Retina (tissue), 1 donor: ENCODE data around the gene C19orf44.
"Not testable (repeated sequence)": the region's sequence is repeated elsewhere in the genome, so short reads cannot be mapped to it uniquely, and the experiment has no call there.

Source experiments
- DNase-seq: peaks from one replicate; pipeline ENCODE4 v3.0.0-alpha.2; 2016

Gene C19orf44

DNA sequence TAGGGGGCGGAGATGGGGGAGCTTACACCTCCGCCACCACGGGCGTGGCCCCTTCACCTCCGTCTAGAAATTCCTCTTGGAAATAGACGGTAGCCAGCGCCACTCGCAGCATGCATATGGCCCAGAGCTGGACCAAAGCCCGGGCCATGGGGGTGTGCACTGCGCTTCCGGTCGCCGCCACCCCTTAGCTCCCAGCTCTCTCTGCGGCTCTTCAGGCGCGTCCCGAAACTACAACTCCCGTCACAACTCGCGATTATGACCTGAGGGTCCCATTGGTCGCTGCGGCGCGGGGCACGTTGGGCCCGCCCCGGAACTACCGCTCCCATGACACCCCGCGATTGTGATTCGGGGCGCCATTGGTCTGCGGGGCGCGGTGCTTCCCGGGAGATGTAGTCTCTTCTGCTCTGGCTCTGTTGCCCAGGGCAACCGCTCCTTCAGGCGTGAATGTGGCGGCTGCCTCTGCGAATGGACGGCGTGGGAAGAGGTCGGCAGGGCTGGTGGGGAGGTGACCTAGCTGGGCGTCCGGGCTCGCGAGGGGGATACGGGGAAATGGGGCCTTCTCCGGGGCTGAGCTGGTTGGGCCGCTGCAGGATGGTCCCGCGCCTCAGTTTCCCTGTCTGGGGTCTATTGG is at the start of gene C19orf44, which contains the start of gene CALR3:
Gene C19orf44 (plus strand): TSS at position 413 of the 631 bp plus-strand sequence. CDS start 4,399 bp downstream, outside the sequence.
Gene CALR3 (minus strand): TSS at position 186 of the 631 bp plus-strand sequence. CDS start 38 bp downstream, at position 148.
- DNase-seq: peak; percentile 98

DNA sequence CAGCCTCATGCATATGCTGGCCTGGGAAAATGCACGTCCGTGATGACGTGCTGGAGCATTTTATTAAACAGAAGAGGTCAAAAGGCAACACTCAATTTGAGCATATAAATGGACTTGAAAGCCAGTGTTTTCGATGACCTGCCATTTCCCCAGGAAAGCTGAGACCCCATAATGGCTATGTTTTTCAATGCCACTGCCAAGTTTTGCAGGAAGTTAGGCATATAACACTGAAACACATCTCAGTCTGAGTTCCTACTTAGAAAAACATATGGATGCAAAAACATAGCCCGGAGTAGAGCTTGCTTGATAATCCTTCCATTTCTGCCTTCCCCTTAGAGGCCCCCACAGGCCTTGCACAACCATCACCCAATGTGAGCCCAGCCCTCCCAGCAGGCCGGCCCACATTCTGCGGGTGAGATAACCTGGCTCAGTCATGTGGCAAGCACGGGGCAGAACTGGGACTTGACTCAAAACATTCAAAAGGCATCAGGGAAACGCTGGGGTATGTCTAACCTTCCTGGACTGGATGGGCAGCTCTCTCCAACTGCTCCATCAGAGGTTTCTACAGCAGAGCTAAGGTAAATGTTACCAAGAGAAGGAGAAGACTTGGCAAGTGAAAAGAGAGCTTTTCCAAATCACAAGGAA is 49.3 kb upstream of the C19orf44 start:
- no peak for DNase-seq

DNA sequence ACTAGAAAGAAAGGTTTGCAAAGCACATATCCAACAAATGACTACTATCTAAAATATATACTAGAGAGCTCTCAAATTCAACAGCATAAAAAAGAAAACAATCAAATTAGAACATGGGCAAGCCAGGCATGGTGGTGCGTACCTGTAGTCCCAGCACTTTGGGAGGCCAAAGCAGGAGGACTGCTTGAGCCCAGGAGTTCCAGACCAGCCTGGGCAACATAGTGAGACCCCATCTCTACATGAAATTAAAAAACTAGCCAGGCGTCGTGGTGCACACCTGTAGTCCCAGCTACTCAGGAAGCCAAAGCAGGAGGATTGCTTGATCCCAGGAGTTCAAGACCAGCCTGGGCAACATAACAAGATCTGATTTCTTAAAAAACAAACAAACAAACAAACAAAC is 47.3 kb upstream of the C19orf44 start:
- DNase-seq: not testable (repeated sequence)

DNA sequence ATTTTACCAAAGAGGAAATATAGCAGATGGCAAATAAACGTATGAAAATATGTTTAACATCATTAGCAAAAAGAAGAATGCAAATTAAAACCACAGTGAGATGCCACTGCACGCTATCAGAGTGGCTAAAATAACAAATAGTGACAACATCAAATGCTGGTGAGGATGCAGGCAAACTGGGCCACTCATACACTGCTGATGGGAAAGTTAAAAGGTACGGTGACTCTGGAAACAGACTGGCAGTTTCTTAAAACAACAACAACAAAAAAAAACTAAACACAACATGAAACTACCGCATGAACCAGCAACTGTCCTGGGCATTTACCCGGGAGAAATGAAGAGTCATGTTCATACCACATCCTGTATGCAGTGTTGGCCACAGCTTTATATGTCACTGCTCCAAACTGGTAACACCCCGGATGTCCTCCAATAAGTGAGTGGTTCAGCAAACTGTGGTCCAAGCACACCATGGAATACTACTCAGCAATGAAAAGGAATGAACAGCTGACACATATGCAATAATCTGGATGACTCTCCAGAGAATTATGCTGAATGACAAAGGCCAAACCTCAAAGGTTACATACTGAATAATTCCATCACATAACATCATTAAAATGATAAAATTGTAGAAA is 46.7 kb upstream of the C19orf44 start:
- no peak for DNase-seq

- no peak for DNase-seq
These were observed 43.9 kb upstream of the C19orf44 start for GRCh38 chr19:16452325-16452724.

- peak; percentile 25 for DNase-seq
These were observed 41.8 kb upstream of the C19orf44 start for GRCh38 chr19:16454351-16454918.

DNA sequence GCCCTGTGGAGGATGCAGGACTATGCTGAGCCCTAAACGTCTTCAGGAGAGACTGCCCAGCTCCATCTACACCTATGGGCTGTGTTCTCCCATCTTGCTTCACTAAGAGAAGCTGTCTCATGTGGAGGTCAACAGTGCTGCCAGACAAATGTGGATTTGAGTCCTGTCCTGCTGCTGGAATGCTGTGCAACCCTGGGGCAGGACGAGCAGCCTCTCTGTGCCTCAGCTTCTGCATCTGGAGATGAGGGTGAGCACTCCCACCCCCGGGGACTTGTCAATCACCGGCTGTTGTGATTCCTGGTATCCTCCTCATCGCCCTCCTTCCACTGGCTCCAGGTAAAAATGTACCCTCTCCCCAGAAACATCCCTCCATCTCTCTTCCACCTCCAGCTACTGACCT is 40.7 kb upstream of the C19orf44 start:
- DNase-seq: no peak

DNA sequence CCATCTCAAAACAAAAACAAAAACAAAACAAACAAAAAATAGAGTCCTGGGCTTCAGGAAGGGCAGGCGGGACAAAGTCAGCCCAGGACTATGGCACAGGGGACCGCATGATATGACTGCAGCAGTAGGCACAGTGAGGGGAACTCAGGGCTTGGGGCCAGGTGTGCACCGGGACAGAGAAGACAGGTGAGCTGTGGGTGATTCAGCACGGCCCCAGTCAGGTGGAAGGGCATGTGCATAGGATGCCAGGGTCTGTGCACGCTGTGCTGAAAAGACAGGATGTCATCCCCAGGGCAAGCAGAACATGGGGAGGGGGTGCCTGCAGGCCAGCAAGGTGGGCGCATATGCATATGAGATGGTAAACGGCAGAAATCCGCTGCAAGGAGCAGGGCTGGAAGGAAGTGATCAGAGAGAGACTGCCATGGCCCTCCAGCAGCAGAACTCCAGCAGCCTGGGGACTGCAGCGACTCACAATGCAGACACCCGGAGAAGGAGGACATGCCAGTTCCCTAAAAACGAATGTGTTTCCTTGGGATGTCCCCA is 39.5 kb upstream of the C19orf44 start:
- DNase-seq: no peak

DNA sequence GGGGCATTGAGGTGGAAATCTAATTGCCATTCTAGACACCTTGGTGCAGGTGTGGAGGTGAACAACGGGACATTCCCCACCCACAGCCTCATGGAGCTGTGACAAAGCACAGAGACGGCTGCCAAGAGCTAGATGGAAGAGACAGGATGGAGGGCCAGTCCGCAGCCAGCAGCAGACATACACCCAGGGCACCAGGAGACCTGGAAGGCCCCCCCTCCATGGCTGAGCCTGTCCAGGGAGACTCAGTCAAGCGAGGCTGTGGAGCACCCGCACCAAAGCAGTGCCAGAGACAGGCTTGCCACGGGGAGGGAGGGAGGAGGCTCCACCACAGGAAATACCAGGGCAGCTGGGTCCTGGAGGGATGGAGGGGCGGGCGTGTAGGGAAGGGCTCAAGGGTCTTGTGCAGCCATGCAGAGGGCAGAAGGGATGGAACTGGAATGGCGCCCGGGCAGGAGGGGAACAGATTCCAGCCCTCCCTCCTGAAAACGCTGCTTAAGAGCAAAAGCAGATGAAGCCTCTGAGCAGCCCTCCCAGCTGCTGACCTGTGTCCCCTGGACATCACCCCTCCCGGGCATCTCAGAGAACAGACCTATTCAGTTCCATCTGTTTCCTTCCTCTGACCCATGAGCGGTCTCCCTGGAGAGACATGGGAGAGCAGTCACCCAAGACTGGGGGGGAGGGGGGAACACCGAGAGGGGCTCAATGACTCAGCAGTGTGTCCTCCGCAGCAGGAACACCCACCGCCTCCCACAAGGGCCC is 38.8 kb upstream of the C19orf44 start:
- peak; percentile 62 for DNase-seq

DNA sequence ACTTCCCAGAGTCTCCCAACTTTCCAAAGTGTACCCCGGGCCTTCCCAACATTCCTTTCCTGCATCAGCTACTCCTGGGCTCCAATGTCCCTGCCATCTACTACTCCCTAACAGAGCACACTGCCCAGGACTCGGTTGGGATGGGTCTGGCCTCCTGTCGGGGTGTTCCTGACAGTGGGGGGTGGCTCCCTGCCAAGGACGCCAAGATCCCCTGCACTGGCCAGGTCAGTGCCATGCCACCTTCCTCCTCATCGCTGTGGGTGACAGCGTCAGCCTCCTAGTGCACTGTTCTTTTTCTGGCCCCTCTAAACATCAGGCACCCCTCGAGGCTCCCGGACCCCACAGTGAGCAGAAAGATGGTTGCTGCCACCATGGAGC is 38.3 kb upstream of the C19orf44 start:
- DNase-seq: no peak

DNA sequence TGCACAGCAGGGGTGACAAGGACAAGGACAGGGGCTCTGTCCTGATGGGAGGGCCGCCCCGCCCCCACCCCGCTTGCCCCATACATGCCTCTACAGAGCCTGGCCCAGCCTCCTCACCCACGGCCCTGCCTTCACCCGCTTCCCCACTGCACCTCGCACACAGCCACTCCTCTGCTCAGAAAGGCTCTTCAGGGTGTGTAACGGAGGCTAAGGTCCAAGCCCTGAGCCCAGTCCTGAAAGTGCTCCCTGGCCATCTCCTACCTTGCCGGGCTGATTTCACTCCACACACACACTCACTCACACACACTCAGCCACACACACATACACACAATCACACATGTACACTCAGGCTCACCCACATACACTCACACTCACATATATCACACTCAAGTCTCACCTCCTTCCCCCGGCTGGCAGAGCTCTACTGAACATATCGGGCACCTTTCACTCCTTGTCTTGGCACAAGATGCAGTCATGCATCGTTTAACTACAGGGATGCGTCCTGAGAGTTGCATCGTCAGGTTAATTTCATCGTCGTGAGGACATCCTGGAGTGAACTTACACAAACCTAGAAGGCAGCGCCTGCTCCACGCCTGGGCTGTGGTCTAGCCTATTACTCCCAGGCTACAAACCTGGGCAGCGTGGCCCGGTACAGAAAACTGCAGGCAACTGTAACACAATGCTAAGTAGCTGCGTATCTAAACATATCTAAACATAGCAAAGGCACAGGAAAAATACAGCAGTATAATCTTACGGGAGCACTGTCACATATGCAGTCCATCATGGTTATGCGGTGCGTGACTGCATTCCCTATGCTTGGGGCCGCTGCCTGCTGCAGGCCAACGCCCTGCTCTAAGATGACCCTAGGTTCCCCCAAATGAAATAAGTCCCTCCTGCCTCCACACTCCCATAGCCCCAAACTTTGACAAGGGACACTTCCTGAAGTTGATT is 37.5 kb upstream of the C19orf44 start:
- DNase-seq: no peak

DNA sequence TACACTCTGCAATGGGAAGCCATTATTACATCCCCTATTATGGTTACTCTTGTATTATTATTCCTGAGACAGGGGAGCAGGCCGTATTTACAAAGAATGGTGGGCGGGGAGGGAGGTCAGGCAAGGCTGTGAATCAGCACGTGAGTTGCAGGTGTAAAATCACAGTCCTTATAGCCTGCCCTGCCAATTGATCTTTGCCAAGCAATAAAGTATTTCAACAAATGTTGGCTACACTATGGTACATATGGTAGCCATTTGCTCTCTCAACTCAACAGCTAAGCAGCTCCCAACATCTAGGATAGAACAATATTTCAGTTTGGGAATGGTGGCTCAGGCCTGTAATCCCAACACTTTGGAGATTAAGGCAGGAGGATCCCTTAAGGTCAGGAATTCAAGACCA is 36.5 kb upstream of the C19orf44 start:
- no peak for DNase-seq

- no peak for DNase-seq
These were observed 35.7 kb upstream of the C19orf44 start for GRCh38 chr19:16460454-16460853.

GRCh38 chr19:16461630-16462051 is 34.6 kb upstream of the C19orf44 start:
- DNase-seq: no peak

DNA sequence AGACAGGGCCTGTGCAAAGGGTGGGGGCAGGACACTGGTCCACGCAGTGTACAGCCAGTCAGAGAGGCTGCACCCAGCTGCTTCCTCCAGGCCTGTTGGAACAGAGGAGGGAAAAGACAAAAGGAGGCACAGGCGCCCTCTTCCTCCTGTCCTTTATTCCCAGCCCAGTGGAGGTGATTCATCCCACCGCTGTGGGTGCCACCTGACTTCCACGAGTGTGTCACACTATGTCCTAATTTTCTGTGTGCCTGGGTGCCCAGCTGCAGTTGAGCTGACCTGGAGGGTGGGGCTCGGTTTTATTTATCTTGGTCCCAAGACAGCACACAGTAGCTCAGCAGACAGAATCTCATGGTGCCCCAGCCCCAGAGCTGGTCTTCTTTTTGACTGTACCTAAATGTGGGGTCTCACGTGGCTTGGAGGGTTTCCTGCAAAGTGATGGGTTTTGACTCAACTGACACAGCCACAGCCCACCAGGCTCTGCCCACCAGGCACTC is 33.4 kb upstream of the C19orf44 start:
- no peak for DNase-seq

DNA sequence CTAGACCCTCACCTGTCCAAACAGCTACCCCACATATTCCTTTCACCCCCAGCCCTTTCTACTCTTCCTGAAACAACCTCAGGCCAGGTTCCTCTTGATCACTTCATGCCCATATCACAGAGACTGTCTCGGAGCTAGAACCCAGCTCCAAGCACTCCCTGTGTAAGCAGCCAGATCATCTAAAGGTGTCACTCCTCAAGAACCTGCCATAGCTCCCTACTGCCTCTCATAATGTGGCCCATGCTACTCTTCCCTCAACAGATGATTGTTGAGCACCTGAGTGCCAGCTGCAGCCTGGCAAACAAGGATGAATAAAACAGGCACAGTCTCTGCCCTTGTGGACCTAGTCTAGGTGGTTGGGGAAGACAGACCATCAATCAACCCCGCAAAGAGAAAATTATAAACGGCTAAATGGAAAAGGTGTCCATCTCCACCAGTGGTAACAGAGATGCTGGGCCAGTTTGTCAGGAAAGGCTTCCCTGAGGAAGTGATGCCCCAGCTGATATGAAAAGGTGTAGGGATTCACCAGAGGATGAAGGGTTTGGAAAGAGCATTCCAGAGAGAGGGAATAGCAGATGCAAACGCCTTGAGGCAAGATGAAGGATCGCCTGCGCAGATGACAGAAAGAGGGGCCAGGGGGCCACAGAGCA is 32.7 kb upstream of the C19orf44 start:
- DNase-seq: no peak

DNA sequence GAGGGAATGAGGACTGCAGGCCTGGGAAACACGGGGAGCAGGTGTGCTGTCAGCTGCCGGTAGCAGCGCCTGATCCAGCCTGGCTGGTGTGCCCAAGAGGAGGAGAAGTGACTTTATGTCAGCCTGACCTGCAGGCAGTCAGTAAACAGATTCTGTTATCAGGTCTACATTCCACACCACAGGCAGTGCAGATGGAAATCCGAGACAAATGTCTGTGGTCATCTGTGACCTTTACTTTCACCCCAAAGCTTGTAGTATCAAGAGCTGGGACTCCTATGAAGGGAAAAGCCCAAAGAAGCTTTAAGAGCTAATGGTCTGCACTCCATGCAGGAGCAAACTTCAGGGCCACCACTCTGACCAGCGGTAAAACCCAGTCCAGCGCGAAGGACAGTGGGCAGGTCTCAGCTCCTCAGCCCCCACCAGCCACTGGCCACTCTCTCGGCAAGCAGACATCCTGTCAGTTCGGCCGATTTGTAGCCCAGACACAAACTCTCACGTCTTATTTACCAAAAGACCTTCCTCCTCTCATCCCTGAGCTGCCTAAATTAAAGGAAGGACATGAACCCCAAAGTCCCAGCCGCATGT is 32.1 kb upstream of the C19orf44 start:
- no peak for DNase-seq

DNA sequence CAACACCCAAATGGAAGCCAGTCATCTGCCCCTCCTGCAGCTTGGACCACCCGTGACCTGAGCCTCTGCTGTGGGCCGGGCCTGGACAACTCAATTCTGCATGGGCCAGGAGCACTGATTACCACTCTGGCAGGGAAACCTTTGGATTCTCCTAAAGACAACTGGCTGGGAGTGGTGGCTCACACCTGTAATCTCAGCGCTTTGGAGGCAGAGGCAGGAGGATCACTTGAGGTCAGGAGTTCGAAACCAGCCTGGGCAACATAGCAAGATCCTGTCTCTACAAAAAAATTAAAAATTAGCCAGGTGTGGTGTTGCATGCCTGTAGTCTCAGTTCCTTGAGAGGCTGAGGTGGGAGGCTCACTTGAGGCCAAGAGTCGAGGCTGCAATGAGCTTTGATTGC is 31.0 kb upstream of the C19orf44 start:
- no peak for DNase-seq

DNA sequence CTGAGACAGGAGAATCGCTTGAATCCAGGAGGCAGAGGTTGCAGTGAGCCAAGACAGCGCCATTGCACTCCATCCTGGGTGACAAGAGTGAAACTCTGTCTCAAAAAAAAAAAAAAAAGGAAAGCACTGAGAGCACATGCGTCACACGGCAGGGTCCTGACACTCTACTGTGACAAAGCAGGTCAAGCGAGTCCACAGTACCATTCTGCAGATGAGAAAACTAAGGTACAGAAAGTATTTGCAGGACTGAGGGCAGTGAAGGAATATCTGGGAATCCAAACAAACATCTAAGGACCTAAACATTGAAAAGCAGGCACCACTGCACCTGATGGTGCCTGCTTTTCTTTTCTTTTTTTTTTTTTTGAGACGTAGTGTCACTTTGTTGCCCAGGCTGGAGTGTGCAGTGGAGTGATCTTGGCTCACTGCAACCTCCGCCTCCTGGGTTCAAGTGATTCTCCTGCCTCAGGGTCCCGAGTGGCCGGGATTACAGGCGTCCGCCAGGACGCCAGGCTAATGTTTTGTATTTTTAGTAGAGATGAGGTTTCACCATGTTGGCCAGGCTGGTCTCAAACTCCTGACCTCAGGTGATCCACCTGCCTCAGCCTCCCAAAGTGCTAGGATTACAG is 29.3 kb upstream of the C19orf44 start:
- DNase-seq: not testable (repeated sequence)

- no peak for DNase-seq
These were observed 28.6 kb upstream of the C19orf44 start for GRCh38 chr19:16467581-16467980.
